Measurements from ENCODE around the gene PARD3. TPM values are rescaled to one million over a fixed set of nuclear protein-coding genes. Genes with fewer than 3 reads are reported as not detected.

PARD3 gene
- polyA plus RNA-seq, 3 donors: 0.51 TPM; not detected in 2

GRCh38 chr10:34580643-34581042 is 234.5 kb downstream of the PARD3 start:
- H3K27me3 ChIP-seq (ENCODE audit: control insufficient read depth in 2 of 2, insufficient read depth in 2 of 2, low read length in 2 of 2): no peaks in the 10 kb centered on the region
- H2AFZ ChIP-seq (ENCODE audit: insufficient read depth, low read depth, low read length, poor library complexity, severe bottlenecking): no peak overlapping the region
- Mint-ChIP-seq H3K4me3 (no peak overlapping the region), H3K27ac (no peak overlapping the region), H3K36me3 (no peaks in the 10 kb centered on the region), H3K9me3 (no peaks in the 10 kb centered on the region), H3K4me1 (peaks cover 14% of the 10 kb centered on the region), H3K27me3 (ENCODE audit: low read depth in 3 of 3) (peaks cover 0 to 2% (median 0%) of the 10 kb centered on the region in 3 donors)
- WGBS (ENCODE audit: insufficient coverage): 63% methylated on average over 1 of the region's 3 CpGs
- no peak overlapping the region for H3K4me2 ChIP-seq (replicated peaks; ENCODE audit: extremely low read depth, low read length, poor library complexity, severe bottlenecking)
- no peaks in the 10 kb centered on the region for H3K36me3 ChIP-seq (replicated peaks in 1 of 2; ENCODE audit: control insufficient read depth in 1 of 2, insufficient read depth in 2 of 2, low read length in 2 of 2)
- H3K79me2 ChIP-seq (ENCODE audit: insufficient read depth, low read length): no peaks in the 10 kb centered on the region
- H3K27ac ChIP-seq (ENCODE audit: low read depth in 1 of 2, low read length in 2 of 2): no peak overlapping the region
- TF ChIP-seq, protein P1, sequence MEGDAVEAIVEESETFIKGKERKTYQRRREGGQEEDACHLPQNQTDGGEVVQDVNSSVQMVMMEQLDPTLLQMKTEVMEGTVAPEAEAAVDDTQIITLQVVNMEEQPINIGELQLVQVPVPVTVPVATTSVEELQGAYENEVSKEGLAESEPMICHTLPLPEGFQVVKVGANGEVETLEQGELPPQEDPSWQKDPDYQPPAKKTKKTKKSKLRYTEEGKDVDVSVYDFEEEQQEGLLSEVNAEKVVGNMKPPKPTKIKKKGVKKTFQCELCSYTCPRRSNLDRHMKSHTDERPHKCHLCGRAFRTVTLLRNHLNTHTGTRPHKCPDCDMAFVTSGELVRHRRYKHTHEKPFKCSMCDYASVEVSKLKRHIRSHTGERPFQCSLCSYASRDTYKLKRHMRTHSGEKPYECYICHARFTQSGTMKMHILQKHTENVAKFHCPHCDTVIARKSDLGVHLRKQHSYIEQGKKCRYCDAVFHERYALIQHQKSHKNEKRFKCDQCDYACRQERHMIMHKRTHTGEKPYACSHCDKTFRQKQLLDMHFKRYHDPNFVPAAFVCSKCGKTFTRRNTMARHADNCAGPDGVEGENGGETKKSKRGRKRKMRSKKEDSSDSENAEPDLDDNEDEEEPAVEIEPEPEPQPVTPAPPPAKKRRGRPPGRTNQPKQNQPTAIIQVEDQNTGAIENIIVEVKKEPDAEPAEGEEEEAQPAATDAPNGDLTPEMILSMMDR (IDR thresholded peaks at IDR 0.05): no peak
- DNase-seq: no peak
- H3K9me3 ChIP-seq (replicated peaks in 1 of 2; ENCODE audit: control insufficient read depth in 1 of 2, insufficient read depth in 1 of 2, low read length in 2 of 2): no peaks in the 10 kb centered on the region
- no peak overlapping the region for H3K4me3 ChIP-seq (replicated peaks in 1 of 3; ENCODE audit: low read depth in 2 of 3, low read length in 3 of 3)
- intact Hi-C loops (cut with micrococcal nuclease): no loop called here
- H3K4me1 ChIP-seq (ENCODE audit: control insufficient read depth in 1 of 2, insufficient read depth in 2 of 2, low read length in 2 of 2): peaks cover 0 to 7% of the 10 kb centered on the region in 2 donors
- H3K9ac ChIP-seq (ENCODE audit: insufficient read depth, low read length, poor library complexity, severe bottlenecking): no peak overlapping the region
- no peaks in the 10 kb centered on the region for H4K20me1 ChIP-seq (ENCODE audit: insufficient read depth, low read length)

DNA sequence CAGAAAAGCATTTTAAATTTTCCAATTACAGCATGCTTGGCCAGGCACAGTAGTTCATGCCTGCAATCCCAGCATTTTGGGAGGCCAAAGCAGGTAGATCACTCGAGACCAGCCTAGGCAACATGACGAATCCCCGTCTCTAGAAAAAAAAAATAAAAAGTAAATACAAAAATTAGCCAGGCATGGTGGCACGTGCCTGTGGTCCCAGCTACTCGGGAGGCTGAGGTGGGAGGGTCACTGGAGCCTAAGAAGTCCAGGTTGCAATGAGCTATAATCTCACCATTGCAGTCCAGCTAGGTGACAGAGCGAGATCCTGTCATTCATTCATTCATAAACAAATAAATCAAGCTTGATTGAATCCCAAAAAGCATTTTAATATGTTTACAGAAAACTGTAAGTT is 234.9 kb downstream of the PARD3 start:
- Histone ChIP-seq H3K27ac (ENCODE audit: low read depth in 1 of 2, low read length in 2 of 2) (no peak overlapping the region), H3K9me3 (replicated peaks in 1 of 2; ENCODE audit: control insufficient read depth in 1 of 2, insufficient read depth in 1 of 2, low read length in 2 of 2) (no peaks in the 10 kb centered on the region), H3K79me2 (ENCODE audit: insufficient read depth, low read length) (no peaks in the 10 kb centered on the region), H2AFZ (ENCODE audit: insufficient read depth, low read depth, low read length, poor library complexity, severe bottlenecking) (no peak overlapping the region), H3K4me2 (replicated peaks; ENCODE audit: extremely low read depth, low read length, poor library complexity, severe bottlenecking) (no peak overlapping the region), H3K27me3 (ENCODE audit: control insufficient read depth in 2 of 2, insufficient read depth in 2 of 2, low read length in 2 of 2) (no peaks in the 10 kb centered on the region), H3K4me1 (ENCODE audit: control insufficient read depth in 1 of 2, insufficient read depth in 2 of 2, low read length in 2 of 2) (peaks cover 0 to 7% of the 10 kb centered on the region in 2 donors), H3K4me3 (replicated peaks in 1 of 3; ENCODE audit: low read depth in 2 of 3, low read length in 3 of 3) (no peak overlapping the region), H3K36me3 (replicated peaks in 1 of 2; ENCODE audit: control insufficient read depth in 1 of 2, insufficient read depth in 2 of 2, low read length in 2 of 2) (no peaks in the 10 kb centered on the region), H4K20me1 (ENCODE audit: insufficient read depth, low read length) (no peaks in the 10 kb centered on the region), H3K9ac (ENCODE audit: insufficient read depth, low read length, poor library complexity, severe bottlenecking) (no peak overlapping the region)
- intact Hi-C loops (cut with micrococcal nuclease): no loop called here
- Mint-ChIP-seq H3K27me3 (ENCODE audit: low read depth in 3 of 3) (peaks cover 0 to 4% (median 0%) of the 10 kb centered on the region in 3 donors), H3K9me3 (no peaks in the 10 kb centered on the region), H3K4me3 (no peak overlapping the region), H3K27ac (no peak overlapping the region), H3K36me3 (no peaks in the 10 kb centered on the region), H3K4me1 (peaks cover 14% of the 10 kb centered on the region)
- TF ChIP-seq, protein P1 (IDR thresholded peaks at IDR 0.05): no peak
- no peak for DNase-seq
- 97% methylated on average over 3 of the region's 6 CpGs for WGBS (ENCODE audit: insufficient coverage)

All from CD14-positive monocyte (primary cell).